H9 (cell line): Measurements from ENCODE around the gene TSPAN31. TPM values are rescaled to one million over a fixed set of nuclear protein-coding genes. Genes with fewer than 3 reads are reported as not detected.
A peak's percentile ranks its signal among the peaks of the same experiment; 100 is the strongest.

Experiments used
- DNase-seq: peaks from one replicate; pipeline ENCODE4 v3.0.0-alpha.2; 2017
- H2AFZ ChIP-seq: one replicate; pipeline ENCODE4 v1.6.1; 2013; ENCODE audit warnings: mild to moderate bottlenecking, low read length, control low read depth, moderate library complexity
- H2AK5ac ChIP-seq: 2 replicates; pipeline ENCODE4 v1.6.1; 2013; ENCODE audit warnings: low read length, control low read depth, mixed read lengths; ENCODE audit not compliant: insufficient read length
- H2BK120ac ChIP-seq: one replicate; pipeline ENCODE4 v1.6.1; 2013; ENCODE audit warnings: low read depth, mild to moderate bottlenecking, low read length, control low read depth, inconsistent platforms; ENCODE audit not compliant: poor library complexity, severe bottlenecking
- H2BK12ac ChIP-seq: 2 replicates; pipeline ENCODE4 v1.6.1; 2013; ENCODE audit warnings: low read length, control low read depth, mixed read lengths, low read depth; ENCODE audit not compliant: insufficient read length
- H2BK15ac ChIP-seq: 2 replicates; pipeline ENCODE4 v1.6.1; 2013; ENCODE audit warnings: low read depth, low read length, control low read depth
- H2BK20ac ChIP-seq: one replicate; pipeline ENCODE4 v1.6.1; 2013; ENCODE audit warnings: low read depth, mild to moderate bottlenecking, low read length, control low read depth, inconsistent platforms; ENCODE audit not compliant: poor library complexity, severe bottlenecking
- H2BK5ac ChIP-seq: 2 replicates; pipeline ENCODE4 v1.6.1; 2013; ENCODE audit warnings: low read length, control low read depth, mixed read lengths; ENCODE audit not compliant: insufficient read length
- H3K14ac ChIP-seq: 2 replicates; pipeline ENCODE4 v1.6.1; 2013; ENCODE audit warnings: low read length, control low read depth; ENCODE audit not compliant: insufficient read depth
- H3K18ac ChIP-seq: 2 replicates; pipeline ENCODE4 v1.6.1; 2013; ENCODE audit warnings: low read depth, mild to moderate bottlenecking, mixed read lengths, low read length, control low read depth; ENCODE audit not compliant: insufficient read length
- H3K23ac ChIP-seq: 2 replicates; pipeline ENCODE4 v1.6.1; 2013; ENCODE audit warnings: low read length, control low read depth, mixed read lengths, low read depth; ENCODE audit not compliant: insufficient read length
- H3K23me2 ChIP-seq: 2 replicates; pipeline ENCODE4 v1.6.1; 2013; ENCODE audit warnings: low read depth, mild to moderate bottlenecking, mixed read lengths, low read length, control low read depth; ENCODE audit not compliant: insufficient read length, poor library complexity, severe bottlenecking
- H3K27ac ChIP-seq: 2 replicates; pipeline ENCODE4 v1.5.1; 2013; ENCODE audit warnings: low read length, control low read depth, mixed read lengths, low read depth; ENCODE audit not compliant: insufficient read length
- H3K27me3 ChIP-seq: 2 replicates; pipeline ENCODE4 v1.6.1; 2013; ENCODE audit warnings: low read length, control low read depth, inconsistent platforms; ENCODE audit not compliant: insufficient read depth
- H3K4ac ChIP-seq: 2 replicates; pipeline ENCODE4 v1.6.1; 2013; ENCODE audit warnings: low read depth, mild to moderate bottlenecking, control low read depth, inconsistent platforms, low read length, moderate library complexity
- H3K4me1 ChIP-seq: 2 replicates; pipeline ENCODE4 v1.6.1; 2013; ENCODE audit warnings: low read length, control low read depth, inconsistent platforms; ENCODE audit not compliant: insufficient read depth
- H3K4me2 ChIP-seq: 2 replicates; pipeline ENCODE4 v1.6.1; 2013; ENCODE audit warnings: low read length, control low read depth, mixed read lengths; ENCODE audit not compliant: insufficient read length, insufficient read depth
- H3K56ac ChIP-seq: 2 replicates; pipeline ENCODE4 v1.6.1; 2013; ENCODE audit warnings: low read depth, mild to moderate bottlenecking, mixed read lengths, low read length, control low read depth; ENCODE audit not compliant: insufficient read length
- H3K79me1 ChIP-seq: 2 replicates; pipeline ENCODE4 v1.6.1; 2013; ENCODE audit warnings: low read depth, mild to moderate bottlenecking, moderate library complexity, low read length, control low read depth, inconsistent platforms; ENCODE audit not compliant: insufficient read depth, poor library complexity, severe bottlenecking
- H3K79me2 ChIP-seq: 2 replicates; pipeline ENCODE4 v1.6.1; 2013; ENCODE audit warnings: low read length, control low read depth, inconsistent platforms; ENCODE audit not compliant: insufficient read depth
- H3K9ac ChIP-seq: 2 replicates; pipeline ENCODE4 v1.6.1; 2013; ENCODE audit warnings: low read length, control low read depth, mixed read lengths; ENCODE audit not compliant: insufficient read length; ENCODE audit errors: extremely low read depth
- H3K9me3 ChIP-seq: one replicate; pipeline ENCODE4 v1.6.1; 2013; ENCODE audit warnings: low read depth, low read length, inconsistent platforms; ENCODE audit not compliant: control insufficient read depth
- H3T11ph ChIP-seq: one replicate; pipeline ENCODE4 v1.6.1; 2013; ENCODE audit warnings: mild to moderate bottlenecking, low read length, control low read depth, inconsistent platforms
- H4K20me1 ChIP-seq: one replicate; pipeline ENCODE4 v1.6.1; 2013; ENCODE audit not compliant: control insufficient read depth, insufficient read length, insufficient read depth
- H4K5ac ChIP-seq: 2 replicates; pipeline ENCODE4 v1.6.1; 2013; ENCODE audit warnings: low read depth, mild to moderate bottlenecking, mixed read lengths, low read length, control low read depth; ENCODE audit not compliant: insufficient read length
- H4K8ac ChIP-seq: replicated peaks from 2 replicates; pipeline ENCODE4 v1.6.1; 2013; ENCODE audit warnings: low read length, control low read depth, mixed read lengths, low read depth; ENCODE audit not compliant: insufficient read length
- H4K91ac ChIP-seq: 2 replicates; pipeline ENCODE4 v1.6.1; 2013; ENCODE audit warnings: low read depth, mild to moderate bottlenecking, moderate library complexity, mixed read lengths, low read length, control low read depth; ENCODE audit not compliant: insufficient read length
- H3K27ac Mint-ChIP-seq, 3 experiments: 2 replicates in 2 of 3; 3 replicates in 1 of 3; pipeline ENCODE4 v1.8.0; 2020 to 2021; ENCODE audit warnings: mixed read lengths in 3 of 3, mild to moderate bottlenecking in 1 of 3, moderate library complexity in 1 of 3
- H3K27me3 Mint-ChIP-seq: 2 replicates; pipeline ENCODE4 v1.8.0; 2021; ENCODE audit warnings: low read depth, mild to moderate bottlenecking, moderate library complexity, mixed read lengths
- H3K36me3 Mint-ChIP-seq, 3 experiments: 2 replicates in 2 of 3; 3 replicates in 1 of 3; pipeline ENCODE4 v1.8.0; 2020 to 2021; ENCODE audit warnings: low read depth in 3 of 3, mixed read lengths in 3 of 3; ENCODE audit not compliant: insufficient read depth in 1 of 3
- H3K4me1 Mint-ChIP-seq, 2 experiments: 2 replicates each; pipeline ENCODE4 v1.8.0; 2020; ENCODE audit warnings: mixed read lengths in 2 of 2
- H3K4me3 Mint-ChIP-seq, 2 experiments: 2 replicates in 1 of 2; 3 replicates in 1 of 2; pipeline ENCODE4 v1.8.0; 2020 to 2021; ENCODE audit warnings: mild to moderate bottlenecking in 2 of 2, mixed read lengths in 2 of 2, moderate library complexity in 1 of 2
- H3K9me3 Mint-ChIP-seq, 2 experiments: 2 replicates in 1 of 2; 3 replicates in 1 of 2; pipeline ENCODE4 v1.8.0; 2020; ENCODE audit warnings: mild to moderate bottlenecking in 2 of 2, mixed read lengths in 2 of 2, moderate library complexity in 1 of 2
- WGBS: extraction: QIAGEN DNeasy Blood & Tissue Kit; methylation state at CpG from one replicate; pipeline ENCODE4 v1.1.7; 2013; ENCODE audit warnings: missing lambda C conversion rate, low lambda C conversion rate, mixed read lengths; ENCODE audit not compliant: insufficient read length; ENCODE audit errors: extremely low coverage; 5-methylcytosine and 5-hydroxymethylcytosine counted together
- total RNA-seq: library from RNA; stranded (reverse); gene quantifications from 2 replicates; pipeline ENCODE4 v1.2.1, GENCODE V29; 2021
- TF ChIP-seq, protein P1 (sequence below): fragments of 200-600 bp; sonication (generic); conservative IDR thresholded peaks from 3 replicates; pipeline ENCODE4 v1.8.0; 2021; ENCODE audit warnings: antibody characterized with exemption, mild to moderate bottlenecking

The TSPAN31 gene
- total RNA-seq, 1 experiment from 2014 or later, result 20.0 TPM

DNA sequence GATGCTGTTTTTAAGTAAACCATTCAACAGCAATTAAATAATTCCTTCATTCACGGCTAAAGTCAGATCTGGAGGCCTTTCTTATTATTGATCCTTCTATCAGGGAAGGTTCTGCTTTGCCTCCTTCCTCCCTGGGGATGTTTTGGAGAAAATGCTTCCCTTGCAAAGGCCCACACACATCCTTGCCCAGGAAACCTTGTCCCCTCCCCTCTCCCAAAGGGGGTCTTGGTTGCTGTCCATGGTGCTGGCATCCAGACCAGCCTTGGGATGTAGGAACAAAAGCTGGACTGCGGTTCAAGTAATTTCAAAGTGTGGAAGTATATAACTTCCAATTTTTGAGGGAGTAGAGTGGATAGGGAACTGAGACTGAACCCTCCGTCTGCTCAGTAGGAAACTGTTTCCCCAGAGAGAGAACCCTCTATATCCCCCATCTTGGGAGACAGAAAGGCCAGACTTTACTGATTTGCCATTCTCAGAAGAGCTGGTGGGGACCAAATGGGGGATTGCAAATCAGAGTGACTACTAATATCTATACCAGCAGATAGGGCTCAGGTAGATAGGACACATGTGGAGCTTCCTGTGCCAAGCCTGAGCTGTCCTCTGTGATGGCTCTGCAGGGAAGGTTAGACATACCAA lies 15.6 kb downstream of the TSPAN31 start:
- Histone ChIP-seq H2BK120ac (no peak overlapping the region), H3K56ac (no peak overlapping the region), H3K14ac (no peak overlapping the region), H3K27me3 (peaks cover 29% of the 10 kb centered on the region), H2BK20ac (no peak overlapping the region), H3K9me3 (no peaks in the 10 kb centered on the region), H3K23ac (no peak overlapping the region), H2AK5ac (no peak overlapping the region), H4K91ac (no peak overlapping the region), H3T11ph (no peak overlapping the region), H2BK12ac (no peak overlapping the region), H3K18ac (no peak overlapping the region), H3K9ac (no peak overlapping the region), H3K27ac (no peak overlapping the region), H3K4me2 (no peak overlapping the region), H4K5ac (no peak overlapping the region), H2BK15ac (no peak overlapping the region), H3K79me1 (no peaks in the 10 kb centered on the region), H4K20me1 (no peaks in the 10 kb centered on the region), H3K4ac (no peak overlapping the region), H2AFZ (no peak overlapping the region), H4K8ac (no peak overlapping the region), H3K4me1 (no peaks in the 10 kb centered on the region), H2BK5ac (no peak overlapping the region), H3K79me2 (no peaks in the 10 kb centered on the region), H3K23me2 (peaks cover 14% of the 10 kb centered on the region)
- H3K4me3 Mint-ChIP-seq, result no peak overlapping the region
- TF ChIP-seq, protein P1, sequence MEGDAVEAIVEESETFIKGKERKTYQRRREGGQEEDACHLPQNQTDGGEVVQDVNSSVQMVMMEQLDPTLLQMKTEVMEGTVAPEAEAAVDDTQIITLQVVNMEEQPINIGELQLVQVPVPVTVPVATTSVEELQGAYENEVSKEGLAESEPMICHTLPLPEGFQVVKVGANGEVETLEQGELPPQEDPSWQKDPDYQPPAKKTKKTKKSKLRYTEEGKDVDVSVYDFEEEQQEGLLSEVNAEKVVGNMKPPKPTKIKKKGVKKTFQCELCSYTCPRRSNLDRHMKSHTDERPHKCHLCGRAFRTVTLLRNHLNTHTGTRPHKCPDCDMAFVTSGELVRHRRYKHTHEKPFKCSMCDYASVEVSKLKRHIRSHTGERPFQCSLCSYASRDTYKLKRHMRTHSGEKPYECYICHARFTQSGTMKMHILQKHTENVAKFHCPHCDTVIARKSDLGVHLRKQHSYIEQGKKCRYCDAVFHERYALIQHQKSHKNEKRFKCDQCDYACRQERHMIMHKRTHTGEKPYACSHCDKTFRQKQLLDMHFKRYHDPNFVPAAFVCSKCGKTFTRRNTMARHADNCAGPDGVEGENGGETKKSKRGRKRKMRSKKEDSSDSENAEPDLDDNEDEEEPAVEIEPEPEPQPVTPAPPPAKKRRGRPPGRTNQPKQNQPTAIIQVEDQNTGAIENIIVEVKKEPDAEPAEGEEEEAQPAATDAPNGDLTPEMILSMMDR, result no peak
- DNase-seq, result peak; percentile 52
- no peak overlapping the region for H3K27ac Mint-ChIP-seq
- no CpG with 5 or more reads among the region's 3 CpGs for WGBS
- H3K9me3 Mint-ChIP-seq, result no peaks in the 10 kb centered on the region
- H3K27me3 Mint-ChIP-seq, result peaks cover 58% of the 10 kb centered on the region
- H3K4me1 Mint-ChIP-seq, result peaks cover 23 to 31% of the 10 kb centered on the region in 2 experiments
- peaks cover 0 to 19% (median 6%) of the 10 kb centered on the region in 3 experiments; a peak in 4 of 7 replicates for H3K36me3 Mint-ChIP-seq
